A673 (cell line): ENCODE measurements around the gene SMIM35.

Experiments used
- EZH2 ChIP-seq: fragments of 200-600 bp; sonication (generic); IDR thresholded peaks from 2 replicates; pipeline ENCODE4 v1.6.1; 2017; ENCODE audit warnings: borderline replicate concordance, low read depth, mild to moderate bottlenecking, mixed read lengths, antibody characterized with exemption, low read length; ENCODE audit not compliant: poor library complexity, severe bottlenecking
- TF ChIP-seq, protein P1 (sequence below): fragments of 300-800, 200-600 bp; sonication (generic); conservative IDR thresholded peaks from 2 replicates; pipeline ENCODE4 v1.5.1; 2017; ENCODE audit warnings: low read depth, mild to moderate bottlenecking, antibody characterized with exemption, low read length, moderate library complexity, mixed read lengths

DNA sequence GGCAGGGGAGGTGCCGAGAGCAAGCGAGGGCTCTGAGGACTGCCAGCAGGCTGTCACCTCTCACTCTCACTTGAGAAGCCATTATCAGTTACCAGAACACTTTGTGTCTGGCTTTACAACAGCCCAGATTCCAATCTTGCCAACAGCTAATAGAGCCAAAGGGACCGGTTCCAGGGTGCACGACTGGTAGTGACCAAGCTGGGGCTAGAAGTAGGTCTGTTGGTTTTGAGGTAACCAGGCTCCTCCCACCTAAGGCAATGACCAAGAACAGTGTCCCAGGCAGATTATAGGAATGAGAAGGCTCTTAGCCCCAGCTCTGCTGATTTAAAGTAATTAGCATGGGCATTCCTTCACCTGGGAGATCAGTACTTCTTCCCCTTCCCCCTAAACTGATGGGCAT is 107.8 kb downstream of the SMIM35 start:
- TF ChIP-seq, protein P1, sequence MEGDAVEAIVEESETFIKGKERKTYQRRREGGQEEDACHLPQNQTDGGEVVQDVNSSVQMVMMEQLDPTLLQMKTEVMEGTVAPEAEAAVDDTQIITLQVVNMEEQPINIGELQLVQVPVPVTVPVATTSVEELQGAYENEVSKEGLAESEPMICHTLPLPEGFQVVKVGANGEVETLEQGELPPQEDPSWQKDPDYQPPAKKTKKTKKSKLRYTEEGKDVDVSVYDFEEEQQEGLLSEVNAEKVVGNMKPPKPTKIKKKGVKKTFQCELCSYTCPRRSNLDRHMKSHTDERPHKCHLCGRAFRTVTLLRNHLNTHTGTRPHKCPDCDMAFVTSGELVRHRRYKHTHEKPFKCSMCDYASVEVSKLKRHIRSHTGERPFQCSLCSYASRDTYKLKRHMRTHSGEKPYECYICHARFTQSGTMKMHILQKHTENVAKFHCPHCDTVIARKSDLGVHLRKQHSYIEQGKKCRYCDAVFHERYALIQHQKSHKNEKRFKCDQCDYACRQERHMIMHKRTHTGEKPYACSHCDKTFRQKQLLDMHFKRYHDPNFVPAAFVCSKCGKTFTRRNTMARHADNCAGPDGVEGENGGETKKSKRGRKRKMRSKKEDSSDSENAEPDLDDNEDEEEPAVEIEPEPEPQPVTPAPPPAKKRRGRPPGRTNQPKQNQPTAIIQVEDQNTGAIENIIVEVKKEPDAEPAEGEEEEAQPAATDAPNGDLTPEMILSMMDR = no peak
- TF ChIP-seq EZH2 = no peak
